Breast epithelium (tissue), 3 donors: Measurements from ENCODE around the gene LYL1.

Source experiments
- CTCF ChIP-seq, 3 donors: fragments of 450-650 bp; IDR thresholded peaks; one replicate each; pipeline ENCODE4 v1.5.1; 2016 to 2017; ENCODE audit warnings: antibody characterized with exemption in 3 of 3, mild to moderate bottlenecking in 3 of 3, moderate library complexity in 3 of 3
- POLR2A ChIP-seq: fragments of 450-650 bp; IDR thresholded peaks from one replicate; pipeline ENCODE4 v1.6.1; 2016; ENCODE audit warnings: antibody characterized with exemption, mild to moderate bottlenecking, moderate library complexity
- POLR2AphosphoS5 ChIP-seq, 3 donors: sonication (generic); formaldehyde crosslinking; IDR thresholded peaks; one replicate each; pipeline ENCODE4 v1.6.1; 2017; ENCODE audit warnings: antibody characterized with exemption in 3 of 3

- TF ChIP-seq POLR2AphosphoS5 (IDR thresholded peaks at IDR 0.05) (no peak), POLR2A (no peak), CTCF (IDR thresholded peaks at IDR 0.05) (no peak)
Observed at GRCh38 chr19:13100841-13101589, 1.6 kb downstream of the LYL1 start.
